B cell (primary cell): ENCODE data around the gene FAF1. TPM values are rescaled to one million over a fixed set of nuclear protein-coding genes. Genes with fewer than 3 reads are reported as not detected.

Experiments
- ATAC-seq: fragments of 200-7000 bp; cut with Tn5 transposase; one replicate; pipeline ENCODE4 v1.10.0; 2021; ENCODE audit warnings: low read depth, mild to moderate bottlenecking, moderate number of reproducible peaks, moderate library complexity
- CTCF ChIA-PET: fragments of 350-600 bp; sonication (Branson Sonifier 250); formaldehyde crosslinking; loops from one replicate; lab custom pipeline; 2021; ENCODE audit warnings: antibody characterized with exemption, inconsistent platforms; lab: Charles Lee
- POLR2A ChIA-PET: fragments of 350-600 bp; sonication (Branson Sonifier 250); formaldehyde crosslinking; loops from one replicate; lab custom pipeline; 2021; ENCODE audit warnings: antibody characterized with exemption; lab: Charles Lee
- DNase-seq: peaks from one replicate; pipeline ENCODE4 v3.0.0; 2013
- H2AFZ ChIP-seq: 2 replicates; pipeline ENCODE4 v1.6.1; 2012; ENCODE audit warnings: mild to moderate bottlenecking, low read depth, low read length; ENCODE audit not compliant: insufficient read depth, poor library complexity, severe bottlenecking
- H3K27ac ChIP-seq, 2 donors: 1 replicate in 1 of 2; 2 replicates in 1 of 2; pipeline ENCODE4 v1.5.1; 2012 to 2013; ENCODE audit warnings: low read length in 2 of 2, mild to moderate bottlenecking in 2 of 2, moderate library complexity in 1 of 2
- H3K27me3 ChIP-seq, 4 experiments: fragments of 200-600 bp in 1 of 4; sonication (generic) in 1 of 4; replicated peaks in 1 of 4; 1 replicate in 2 of 4; 2 replicates in 2 of 4; pipeline versions ENCODE4 v1.6.1 to v1.7.0; 2013 to 2016; ENCODE audit warnings: low read length in 3 of 4, mild to moderate bottlenecking in 2 of 4, mixed read lengths in 1 of 4, moderate library complexity in 1 of 4; ENCODE audit not compliant: insufficient read depth in 4 of 4, control insufficient read depth in 3 of 4; ENCODE audit errors: control extremely low read depth in 1 of 4
- H3K36me3 ChIP-seq, 2 experiments: replicated peaks in 1 of 2; 1 replicate in 1 of 2; 2 replicates in 1 of 2; pipeline versions ENCODE4 v1.6.1 to v1.7.1; 2013; ENCODE audit warnings: low read length in 1 of 2; ENCODE audit not compliant: insufficient read depth in 2 of 2, control insufficient read depth in 1 of 2; ENCODE audit errors: control extremely low read depth in 1 of 2, extremely low read depth in 1 of 2
- H3K4me1 ChIP-seq, 2 donors: fragments of 200-600 bp in 1 of 2; sonication (generic) in 1 of 2; 1 replicate in 1 of 2; 2 replicates in 1 of 2; pipeline versions ENCODE4 v1.5.1 to v1.6.1; 2013 to 2017; ENCODE audit warnings: low read length in 2 of 2; ENCODE audit not compliant: control insufficient read depth in 2 of 2, insufficient read depth in 2 of 2
- H3K4me2 ChIP-seq: replicated peaks from 2 replicates; pipeline ENCODE3; 2012; ENCODE audit warnings: mild to moderate bottlenecking, low read depth, low read length; ENCODE audit not compliant: poor library complexity, severe bottlenecking
- H3K4me3 ChIP-seq, 5 experiments: fragments of 200-600 bp in 1 of 5; sonication (generic) in 1 of 5; 1 replicate in 3 of 5; 2 replicates in 2 of 5; pipeline versions ENCODE4 v1.5.1 to v1.7.0; 2011 to 2016; ENCODE audit warnings: low read length in 4 of 5, mild to moderate bottlenecking in 4 of 5, low read depth in 2 of 5, control low read depth in 1 of 5, moderate library complexity in 1 of 5; ENCODE audit not compliant: insufficient read depth in 1 of 5; ENCODE audit errors: control extremely low read depth in 1 of 5, extremely low read depth in 1 of 5
- H3K79me2 ChIP-seq: fragments of 200-600 bp; sonication (generic); one replicate; pipeline ENCODE4 v1.6.0; 2016; ENCODE audit warnings: low read length; ENCODE audit not compliant: control insufficient read depth, insufficient read depth
- H3K9ac ChIP-seq: fragments of 200-600 bp; sonication (generic); 2 replicates; pipeline ENCODE4 v1.6.1; 2017; ENCODE audit warnings: mild to moderate bottlenecking, low read length, moderate library complexity
- H3K9me3 ChIP-seq, 3 donors: one replicate each; pipeline versions ENCODE4 v1.6.1 to v1.7.1; 2013; ENCODE audit warnings: low read length in 2 of 3; ENCODE audit not compliant: control insufficient read depth in 2 of 3, insufficient read depth in 1 of 3; ENCODE audit errors: control extremely low read depth in 1 of 3
- H4K20me1 ChIP-seq: 2 replicates; pipeline ENCODE4 v1.6.0; 2012; ENCODE audit warnings: mild to moderate bottlenecking, low read length; ENCODE audit not compliant: insufficient read depth, control insufficient read depth, poor library complexity, severe bottlenecking
- H3K27ac Mint-ChIP-seq: one replicate; pipeline ENCODE4 v1.8.0; 2021; ENCODE audit warnings: mixed read lengths
- H3K27me3 Mint-ChIP-seq: one replicate; pipeline ENCODE4 v1.8.0; 2021; ENCODE audit warnings: mixed read lengths
- H3K4me1 Mint-ChIP-seq: one replicate; pipeline ENCODE4 v1.8.0; 2021; ENCODE audit warnings: mixed read lengths
- H3K4me3 Mint-ChIP-seq: one replicate; pipeline ENCODE4 v1.8.0; 2021; ENCODE audit warnings: mixed read lengths
- H3K9me3 Mint-ChIP-seq: one replicate; pipeline ENCODE4 v1.8.0; 2022; ENCODE audit warnings: mixed read lengths; ENCODE audit not compliant: insufficient read depth
- EZH2 ChIP-seq: IDR thresholded peaks from 2 replicates; pipeline ENCODE4 v1.6.1; 2012; ENCODE audit warnings: borderline replicate concordance, low read depth, mild to moderate bottlenecking, moderate library complexity, low read length; ENCODE audit not compliant: insufficient read depth, poor library complexity, severe bottlenecking
- WGBS: methylation state at CpG from one replicate; pipeline ENCODE4 v1.1.5; 2013; ENCODE audit warnings: missing lambda C conversion rate; ENCODE audit not compliant: insufficient coverage; 5-methylcytosine and 5-hydroxymethylcytosine counted together
- intact Hi-C: fragments of 100-400 bp; cut with micrococcal nuclease; formaldehyde crosslinking; loops from one replicate; pipeline ENCODE4 v1.10.0; 2022
- polyA plus RNA-seq: library from polyadenylated mRNA; depleted of rRNA; stranded (reverse); fragments of >200 nt; gene quantifications from 2 replicates; pipeline ENCODE4 v1.2.3, GENCODE V29; 2012
- total RNA-seq, 2 donors: library from RNA; stranded (reverse); fragments of 120-200 nt in 1 of 2; gene quantifications; 1 replicate in 1 of 2; 2 replicates in 1 of 2; pipeline versions ENCODE4 v1.2.3 to v1.2.4, GENCODE V29; 2013 to 2022
- TF ChIP-seq, protein P1 (sequence below): fragments of 200-600 bp; IDR thresholded peaks from one replicate; pipeline ENCODE4 v1.8.0; 2022; ENCODE audit warnings: antibody characterized with exemption, mild to moderate bottlenecking

FAF1 gene
- total and polyA plus RNA-seq, 2 donors (not counting 1 experiment from before 2014, with no cell fraction given) = 10.1 to 58.4 TPM

DNA sequence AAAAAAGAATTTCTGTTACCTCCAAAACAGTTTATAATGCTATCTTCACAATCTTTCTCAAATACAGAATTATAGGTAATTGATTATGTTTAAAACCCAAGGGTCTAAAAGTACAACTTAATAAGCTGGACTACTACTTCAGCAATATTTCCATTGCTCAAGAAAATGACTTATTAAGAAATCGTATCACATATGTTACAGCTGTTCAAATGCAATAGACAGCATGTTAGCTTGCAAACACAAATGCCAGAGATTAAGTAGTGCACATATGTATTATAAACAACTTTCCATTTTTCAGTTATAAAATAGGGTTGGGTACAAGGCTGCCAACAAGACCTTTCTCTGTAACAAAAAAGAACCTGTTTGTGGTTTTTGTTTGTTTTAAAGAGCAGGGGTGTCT lies 325.8 kb downstream of the FAF1 start:
- no peak overlapping the region for H3K4me3 Mint-ChIP-seq
- intact Hi-C loops = no loop called here
- H3K27ac ChIP-seq = no peak overlapping the region
- H3K27me3 Mint-ChIP-seq = no peaks in the 10 kb centered on the region
- no peaks in the 10 kb centered on the region for H3K36me3 ChIP-seq
- no peaks in the 10 kb centered on the region for H4K20me1 ChIP-seq
- no peak overlapping the region for H3K4me2 ChIP-seq
- no CpG with 5 or more reads among the region's 1 CpG for WGBS
- H3K27me3 ChIP-seq = no peaks in the 10 kb centered on the region
- H3K79me2 ChIP-seq = no peaks in the 10 kb centered on the region
- POLR2A ChIA-PET = no interaction called here
- no peaks in the 10 kb centered on the region for H3K9me3 Mint-ChIP-seq
- no peak overlapping the region for H3K27ac Mint-ChIP-seq
- CTCF ChIA-PET = no interaction called here
- H3K4me3 ChIP-seq = no peak overlapping the region
- no peak overlapping the region for H3K9ac ChIP-seq
- no peaks in the 10 kb centered on the region for H3K4me1 Mint-ChIP-seq
- no peak for TF ChIP-seq EZH2
- TF ChIP-seq, protein P1, sequence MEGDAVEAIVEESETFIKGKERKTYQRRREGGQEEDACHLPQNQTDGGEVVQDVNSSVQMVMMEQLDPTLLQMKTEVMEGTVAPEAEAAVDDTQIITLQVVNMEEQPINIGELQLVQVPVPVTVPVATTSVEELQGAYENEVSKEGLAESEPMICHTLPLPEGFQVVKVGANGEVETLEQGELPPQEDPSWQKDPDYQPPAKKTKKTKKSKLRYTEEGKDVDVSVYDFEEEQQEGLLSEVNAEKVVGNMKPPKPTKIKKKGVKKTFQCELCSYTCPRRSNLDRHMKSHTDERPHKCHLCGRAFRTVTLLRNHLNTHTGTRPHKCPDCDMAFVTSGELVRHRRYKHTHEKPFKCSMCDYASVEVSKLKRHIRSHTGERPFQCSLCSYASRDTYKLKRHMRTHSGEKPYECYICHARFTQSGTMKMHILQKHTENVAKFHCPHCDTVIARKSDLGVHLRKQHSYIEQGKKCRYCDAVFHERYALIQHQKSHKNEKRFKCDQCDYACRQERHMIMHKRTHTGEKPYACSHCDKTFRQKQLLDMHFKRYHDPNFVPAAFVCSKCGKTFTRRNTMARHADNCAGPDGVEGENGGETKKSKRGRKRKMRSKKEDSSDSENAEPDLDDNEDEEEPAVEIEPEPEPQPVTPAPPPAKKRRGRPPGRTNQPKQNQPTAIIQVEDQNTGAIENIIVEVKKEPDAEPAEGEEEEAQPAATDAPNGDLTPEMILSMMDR = no peak
- DNase-seq (no peak), ATAC-seq (no peak)
- no peaks in the 10 kb centered on the region for H3K9me3 ChIP-seq
- H2AFZ ChIP-seq = no peak overlapping the region
- no peaks in the 10 kb centered on the region for H3K4me1 ChIP-seq

DNA sequence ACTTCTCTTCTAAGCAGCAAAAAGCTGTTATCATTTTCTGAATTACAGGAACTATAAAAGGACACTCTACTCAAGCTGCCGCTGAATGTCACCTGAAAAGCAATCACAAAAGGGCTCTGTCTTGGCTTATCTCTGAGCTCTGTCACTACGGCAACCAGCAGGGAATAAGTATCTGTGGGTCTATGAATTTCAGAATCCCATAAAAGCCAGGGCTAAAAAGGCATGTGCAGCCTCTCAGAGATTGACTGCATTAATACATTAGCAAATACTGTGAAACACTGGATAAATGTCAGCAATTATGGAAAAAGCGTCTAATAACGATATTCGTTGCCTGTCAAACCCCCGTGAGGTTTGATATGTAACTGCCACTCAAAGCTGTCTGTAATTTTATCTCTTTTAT lies 326.6 kb downstream of the FAF1 start:
- Histone ChIP-seq H3K4me1 (no peaks in the 10 kb centered on the region), H3K4me2 (no peak overlapping the region), H3K79me2 (no peaks in the 10 kb centered on the region), H3K4me3 (no peak overlapping the region), H3K27ac (no peak overlapping the region), H3K36me3 (no peaks in the 10 kb centered on the region), H2AFZ (no peak overlapping the region), H3K9ac (no peak overlapping the region), H3K9me3 (no peaks in the 10 kb centered on the region), H3K27me3 (no peaks in the 10 kb centered on the region), H4K20me1 (no peaks in the 10 kb centered on the region)
- intact Hi-C loops = no loop called here
- Mint-ChIP-seq H3K4me1 (no peaks in the 10 kb centered on the region), H3K9me3 (no peaks in the 10 kb centered on the region), H3K4me3 (no peak overlapping the region), H3K27ac (no peak overlapping the region), H3K27me3 (no peaks in the 10 kb centered on the region)
- ATAC-seq (no peak), DNase-seq (no peak)
- ChIA-PET CTCF (no interaction called here), POLR2A (no interaction called here)
- TF ChIP-seq, protein P1 = no peak
- no peak for TF ChIP-seq EZH2
- WGBS = no CpG with 5 or more reads among the region's 6 CpGs
